ENCODE results near the gene SPSB2. TPM values are rescaled to one million over a fixed set of nuclear protein-coding genes. Genes with fewer than 3 reads are reported as not detected.
"Not testable (repeated sequence)": the region's sequence is repeated elsewhere in the genome, so short reads cannot be mapped to it uniquely, and the experiment has no call there.

SPSB2 gene
- total RNA-seq, 2 donors from 2014 or later: 9.2 to 19.1 TPM

GRCh38 chr12:6866163-6866919, 6.8 kb downstream of the SPSB2 start:
- peaks cover 20 to 35% of the 10 kb centered on the region in 2 donors for H3K4me1 ChIP-seq (ENCODE audit: control insufficient read depth in 1 of 2, low read depth in 2 of 2)
- TF ChIP-seq CTCF (IDR thresholded peaks at IDR 0.05): no peak
- no peaks in the 10 kb centered on the region for H3K9me3 ChIP-seq
- DNase-seq (ENCODE audit: low spot score): no peak
- no peaks in the 10 kb centered on the region for H3K27me3 ChIP-seq (replicated peaks; ENCODE audit: insufficient read depth)
- no peak for ATAC-seq (ENCODE audit: insufficient number of reproducible peaks, low FRiP score, low read depth)
- peak overlapping the region; percentile 97 to 98 for H3K27ac ChIP-seq
- peaks cover 41% of the 10 kb centered on the region for H3K36me3 ChIP-seq
- H3K4me3 ChIP-seq: peak overlapping the region; percentile 99

- H3K9me3 ChIP-seq; H3K4me3 ChIP-seq; DNase-seq (ENCODE audit: low spot score); ATAC-seq (ENCODE audit: insufficient number of reproducible peaks, low FRiP score, low read depth); H3K27me3 ChIP-seq (replicated peaks; ENCODE audit: insufficient read depth); H3K27ac ChIP-seq: not testable (repeated sequence)
- Histone ChIP-seq H3K36me3 (peaks cover 49% of the 10 kb centered on the region), H3K4me1 (ENCODE audit: control insufficient read depth in 1 of 2, low read depth in 2 of 2) (peaks cover 15 to 27% of the 10 kb centered on the region in 2 donors)
These were observed 7.8 kb downstream of the SPSB2 start for GRCh38 chr12:6865307-6865706.

GRCh38 chr12:6863586-6864321, 9.3 kb downstream of the SPSB2 start:
- ATAC-seq (ENCODE audit: insufficient number of reproducible peaks, low FRiP score, low read depth): no peak
- no peaks in the 10 kb centered on the region for H3K27me3 ChIP-seq (replicated peaks; ENCODE audit: insufficient read depth)

GRCh38 chr12:6863033-6863432, 10.1 kb downstream of the SPSB2 start:
- TF ChIP-seq CTCF (IDR thresholded peaks at IDR 0.05): no peak
- no peak for ATAC-seq (ENCODE audit: insufficient number of reproducible peaks, low FRiP score, low read depth)
- peaks cover 63% of the 10 kb centered on the region for H3K36me3 ChIP-seq

More at GRCh38 chr12:6863586-6864321, 9.3 kb downstream of the SPSB2 start:
- no peak overlapping the region for H3K27ac ChIP-seq
- peaks cover 56% of the 10 kb centered on the region for H3K36me3 ChIP-seq
- TF ChIP-seq CTCF (IDR thresholded peaks at IDR 0.05): no peak
- H3K4me1 ChIP-seq (ENCODE audit: control insufficient read depth in 1 of 2, low read depth in 2 of 2): peaks cover 6 to 12% of the 10 kb centered on the region in 2 donors
- no peak for DNase-seq (ENCODE audit: low spot score)
- H3K9me3 ChIP-seq: no peaks in the 10 kb centered on the region
- no peak overlapping the region for H3K4me3 ChIP-seq

GRCh38 chr12:6861391-6861790, 11.7 kb downstream of the SPSB2 start:
- no peaks in the 10 kb centered on the region for H3K9me3 ChIP-seq
- peaks cover 80% of the 10 kb centered on the region for H3K36me3 ChIP-seq
- TF ChIP-seq CTCF (IDR thresholded peaks at IDR 0.05): no peak
- H3K4me1 ChIP-seq (ENCODE audit: control insufficient read depth in 1 of 2, low read depth in 2 of 2): peaks cover 0 to under 1% of the 10 kb centered on the region in 2 donors
- ATAC-seq (ENCODE audit: insufficient number of reproducible peaks, low FRiP score, low read depth): no peak
- DNase-seq (ENCODE audit: low spot score): no peak
- H3K27ac ChIP-seq: no peak overlapping the region
- no peaks in the 10 kb centered on the region for H3K27me3 ChIP-seq (replicated peaks; ENCODE audit: insufficient read depth)
- no peak overlapping the region for H3K4me3 ChIP-seq

More at GRCh38 chr12:6863033-6863432, 10.1 kb downstream of the SPSB2 start:
- Histone ChIP-seq H3K9me3 (no peaks in the 10 kb centered on the region), H3K27ac (no peak overlapping the region), H3K27me3 (replicated peaks; ENCODE audit: insufficient read depth) (no peaks in the 10 kb centered on the region), H3K4me1 (ENCODE audit: control insufficient read depth in 1 of 2, low read depth in 2 of 2) (peaks cover 0 to 6% of the 10 kb centered on the region in 2 donors), H3K4me3 (no peak overlapping the region)
- DNase-seq (ENCODE audit: low spot score): no peak
